ENCODE results near the gene OR8D4.
"Not testable (repeated sequence)": the region's sequence is repeated elsewhere in the genome, so short reads cannot be mapped to it uniquely, and the experiment has no call there.

OR8D4 gene

DNA sequence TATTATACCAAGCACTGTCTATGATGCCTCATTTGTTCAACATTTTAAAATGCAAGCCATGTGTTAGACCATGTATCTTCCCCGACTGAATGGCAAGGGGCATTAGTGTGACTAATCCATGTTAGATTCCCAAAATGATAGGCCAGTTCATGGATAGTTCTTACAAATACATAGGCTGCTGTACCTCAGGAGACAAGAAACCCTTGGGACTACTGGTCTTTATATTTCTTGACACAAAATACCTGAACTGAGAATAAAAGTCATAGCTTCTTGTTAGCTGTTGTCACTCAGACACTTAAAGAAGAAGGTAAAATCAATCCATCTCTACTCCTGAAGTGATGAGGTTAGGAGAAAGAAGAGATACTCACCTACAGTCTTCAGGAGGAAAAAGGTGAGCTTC is at the start of gene OR8D4:
OR8D4 (plus strand) TSS at position 301 of the 400 bp plus-strand sequence. CDS start 4,265 bp downstream, outside the sequence.
- FAIRE-seq = no peak

DNA sequence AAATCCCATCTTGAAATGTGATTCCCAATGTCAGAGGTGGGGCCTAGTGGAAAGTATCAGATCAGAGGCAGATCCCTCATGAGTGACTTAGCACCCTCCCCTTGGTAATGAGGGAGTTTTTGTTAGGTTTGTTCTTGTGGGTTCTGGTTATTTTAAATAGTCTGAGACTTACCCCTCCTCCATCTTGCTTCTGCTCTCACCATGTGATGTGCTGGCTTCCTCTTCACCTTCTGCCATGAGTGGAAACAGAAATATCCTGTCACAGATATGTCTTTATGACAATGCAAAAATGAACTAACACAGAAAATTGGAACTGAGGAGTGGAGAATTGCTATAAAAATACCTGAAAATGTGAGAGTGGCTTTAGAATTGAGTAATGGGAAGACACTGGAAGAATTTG is 49.6 kb upstream of the OR8D4 start:
- no peak for FAIRE-seq

DNA sequence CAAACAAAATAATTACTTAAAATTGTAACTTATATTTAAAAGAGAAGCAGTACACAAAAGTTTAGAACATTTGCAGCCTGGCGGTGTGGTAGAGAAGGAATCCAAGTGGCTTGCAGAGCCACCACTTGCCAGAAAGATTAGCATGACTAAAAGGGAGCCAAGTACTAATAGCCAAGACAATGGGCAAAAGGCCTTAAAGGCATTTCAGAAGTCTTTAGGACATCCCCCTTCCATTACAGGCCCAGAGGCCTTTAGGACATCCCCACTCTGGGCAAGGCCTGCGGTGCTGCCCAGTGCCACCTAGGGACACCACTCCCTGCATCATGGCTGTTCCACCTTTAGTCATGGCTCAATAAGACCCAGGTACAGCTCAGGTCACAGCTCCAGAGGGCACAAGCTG is 48.9 kb upstream of the OR8D4 start:
- FAIRE-seq = no peak

DNA sequence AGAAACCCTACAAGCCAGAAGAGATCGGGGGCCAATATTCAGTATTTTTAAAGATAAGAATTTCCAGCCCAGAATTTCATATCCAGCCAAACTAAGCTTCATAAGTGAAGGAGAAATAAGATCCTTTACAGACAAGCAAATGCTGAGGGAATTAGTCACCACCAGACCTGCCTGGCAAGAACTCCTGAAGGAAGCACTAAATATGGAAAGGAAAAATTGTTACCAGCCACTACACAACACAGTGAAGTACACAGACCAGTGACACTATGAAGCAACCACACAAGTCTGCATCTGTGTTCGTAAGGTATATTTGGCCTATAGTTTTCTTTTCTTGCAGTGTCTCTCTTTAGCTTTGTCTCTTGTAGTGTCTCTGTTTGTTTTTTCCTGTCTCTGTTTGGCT is 45.5 kb upstream of the OR8D4 start:
- no peak for FAIRE-seq

DNA sequence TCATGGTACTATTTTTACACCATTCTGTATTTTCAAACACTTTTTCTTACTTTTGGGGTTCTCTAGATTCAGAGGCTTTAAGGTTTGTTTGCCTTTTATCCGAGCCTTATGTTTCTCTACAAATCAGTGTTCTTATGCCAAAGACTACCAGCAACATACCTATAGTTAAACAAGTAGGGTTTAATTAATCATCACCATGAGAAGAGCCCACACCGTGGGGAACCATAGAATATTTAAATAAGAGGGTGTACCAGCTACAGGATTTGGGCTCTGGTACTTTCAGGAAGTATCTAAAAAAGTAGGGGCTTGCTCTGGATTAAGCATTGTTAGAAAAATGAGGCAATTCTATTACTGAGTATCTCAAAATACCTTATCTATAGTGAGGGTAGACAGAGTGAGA is 42.2 kb upstream of the OR8D4 start:
- FAIRE-seq = no peak

DNA sequence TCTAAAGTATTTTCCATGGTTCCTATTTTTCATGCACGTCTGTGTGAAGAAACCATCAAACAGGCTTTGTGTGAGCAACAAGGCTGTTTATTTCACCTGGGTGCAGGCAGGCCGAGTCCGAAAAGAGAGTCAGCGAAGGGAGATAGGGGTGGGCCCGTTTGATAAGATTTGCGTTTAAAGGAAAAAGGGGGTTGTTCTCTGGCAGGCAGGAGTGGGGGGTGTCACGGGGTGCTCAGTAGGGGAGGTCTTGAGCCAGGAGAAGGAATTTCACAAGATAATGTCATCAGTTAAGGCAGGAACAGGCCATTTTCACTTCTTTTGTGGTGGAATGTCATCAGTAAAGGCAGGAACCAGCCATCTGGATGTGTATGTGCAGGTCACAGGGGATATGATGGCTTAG is 36.7 kb upstream of the OR8D4 start:
- not testable (repeated sequence) for FAIRE-seq

DNA sequence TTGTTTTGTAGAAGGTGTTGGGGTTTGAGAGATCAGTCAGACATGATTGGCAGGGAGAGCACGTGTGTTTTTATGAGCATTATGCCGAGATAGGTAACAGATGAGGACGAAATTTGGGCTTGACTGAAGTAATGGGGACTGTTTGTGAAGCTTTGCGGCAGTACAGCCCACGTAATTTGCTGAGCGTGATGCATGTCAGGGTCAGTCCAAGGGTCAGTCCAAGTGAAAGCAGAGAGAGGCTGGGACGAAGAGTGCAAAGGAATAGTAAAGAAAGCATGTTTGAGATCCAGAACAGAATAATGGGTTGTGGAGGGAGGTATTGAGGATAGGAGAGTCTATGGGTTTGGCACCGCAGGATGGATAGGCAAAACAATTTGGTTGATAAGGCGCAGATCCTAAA is 34.2 kb upstream of the OR8D4 start:
- FAIRE-seq = not testable (repeated sequence)

DNA sequence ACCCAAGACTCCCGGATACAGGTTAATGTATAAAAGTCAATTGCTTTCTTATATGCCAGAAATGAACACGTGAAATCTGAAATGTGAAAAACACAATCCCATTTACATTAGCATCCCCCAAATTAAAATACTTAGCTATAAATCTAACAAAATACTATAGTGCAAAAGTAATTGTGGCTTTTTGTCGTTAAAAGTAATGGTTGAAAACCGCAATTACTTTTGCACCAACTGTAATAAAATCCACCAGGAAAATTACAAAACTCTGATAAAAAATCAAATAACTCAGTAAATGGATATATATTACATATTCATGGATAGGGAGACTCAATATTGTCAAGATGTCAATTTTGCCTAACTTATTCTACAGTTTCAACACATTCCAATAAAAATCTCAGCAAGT is 21.1 kb upstream of the OR8D4 start:
- FAIRE-seq = no peak

DNA sequence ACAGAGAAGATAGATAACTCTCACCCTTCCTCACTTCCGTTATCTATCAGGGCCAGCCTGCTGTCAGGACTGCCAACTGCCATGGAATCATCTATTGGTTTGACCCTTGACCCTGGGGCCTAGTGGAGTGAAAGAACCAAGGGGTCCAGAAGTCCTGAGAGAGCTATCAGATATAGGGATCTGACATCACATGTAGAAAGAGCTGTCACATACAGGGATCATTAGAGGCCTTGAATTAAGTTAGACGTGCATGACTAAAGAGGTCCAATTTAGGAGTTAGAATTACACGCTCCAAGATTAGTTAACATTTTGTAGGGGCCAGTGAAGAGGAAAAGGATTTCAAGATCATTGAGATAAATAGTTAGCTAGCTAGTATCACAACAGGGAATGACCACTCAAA is 16.4 kb upstream of the OR8D4 start, which contains the start of gene TMEM225:
TMEM225 (minus strand) TSS at position 101 of the 400 bp plus-strand sequence. CDS start 245 bp downstream, outside the sequence.
- FAIRE-seq = no peak

DNA sequence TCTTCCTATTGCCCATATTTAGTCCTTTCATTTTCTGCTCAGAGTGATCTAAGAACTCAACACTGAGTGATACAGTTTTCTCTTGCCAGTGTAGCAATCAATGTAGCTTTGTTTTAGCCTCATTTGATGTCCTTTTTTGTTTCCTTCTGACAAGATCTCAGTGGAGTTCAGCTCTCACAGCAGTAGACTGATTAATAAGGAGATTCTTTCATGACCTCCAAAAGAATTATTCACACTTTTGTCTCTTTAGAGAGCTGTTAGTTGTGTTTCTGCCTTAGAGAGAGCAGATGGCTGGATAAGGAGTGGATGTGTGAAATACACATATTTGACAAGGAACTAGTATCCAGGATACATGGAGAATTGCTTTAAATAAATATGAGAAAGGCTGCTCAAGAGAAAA is 9.9 kb upstream of the OR8D4 start:
- FAIRE-seq = no peak

DNA sequence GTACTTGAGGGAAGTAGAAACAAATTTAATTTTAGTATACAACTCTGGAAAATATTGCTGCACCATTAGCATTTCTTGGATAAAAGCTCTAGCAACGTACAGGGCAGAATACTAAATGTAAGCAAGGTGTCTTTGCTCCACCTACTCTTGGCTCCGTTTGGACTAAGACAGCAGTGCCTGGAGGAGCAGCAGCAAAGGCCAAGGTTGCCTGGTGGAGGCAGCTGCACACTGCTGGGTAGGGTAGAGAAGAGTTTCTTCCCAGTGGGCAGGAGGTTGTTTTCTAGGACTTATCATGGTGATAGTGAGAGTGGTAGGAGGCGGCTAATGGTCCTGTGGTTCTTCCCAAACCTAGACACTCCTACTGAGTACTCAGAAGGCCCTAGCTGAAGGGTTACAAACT is 2.2 kb upstream of the OR8D4 start:
- FAIRE-seq = no peak

DNA sequence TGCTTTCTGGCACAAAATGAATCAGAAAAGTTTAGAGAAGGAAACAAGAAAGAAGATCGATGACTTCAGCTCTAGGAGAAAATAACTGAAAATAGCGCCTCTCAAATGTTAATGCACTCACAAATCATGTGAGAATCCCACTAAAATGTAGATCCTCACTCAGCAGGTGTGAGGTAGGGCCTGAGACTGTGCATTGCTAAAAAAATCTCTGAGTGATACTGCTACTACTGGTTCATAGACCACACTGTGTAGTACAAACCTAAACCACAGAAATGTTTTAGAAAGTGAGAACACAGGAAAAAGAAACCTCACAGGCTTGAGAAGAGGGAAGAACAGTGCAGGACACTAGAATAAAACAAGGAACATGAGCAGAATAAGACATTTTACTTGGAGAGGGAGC is 2.0 kb downstream of the OR8D4 start:
- FAIRE-seq = no peak

DNA sequence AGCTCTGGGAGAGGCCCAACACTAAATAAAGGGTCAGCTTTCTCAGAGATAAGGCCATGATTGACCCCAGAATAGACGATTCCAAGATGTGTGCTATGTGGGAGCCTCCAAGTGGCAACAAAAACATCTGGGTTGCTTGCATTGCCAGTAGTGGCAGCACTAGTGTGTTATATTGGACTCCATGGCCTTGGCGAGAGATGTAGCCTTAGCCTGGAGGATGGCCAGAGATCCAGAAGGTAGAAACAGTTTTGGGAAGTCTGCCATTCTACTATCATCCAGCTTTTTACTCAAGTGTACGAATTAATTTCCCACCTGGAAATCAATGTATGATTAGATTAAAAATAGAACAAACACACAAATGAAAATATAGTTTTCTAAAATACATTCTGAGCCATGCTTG is 3.0 kb downstream of the OR8D4 start:
- no peak for FAIRE-seq

DNA sequence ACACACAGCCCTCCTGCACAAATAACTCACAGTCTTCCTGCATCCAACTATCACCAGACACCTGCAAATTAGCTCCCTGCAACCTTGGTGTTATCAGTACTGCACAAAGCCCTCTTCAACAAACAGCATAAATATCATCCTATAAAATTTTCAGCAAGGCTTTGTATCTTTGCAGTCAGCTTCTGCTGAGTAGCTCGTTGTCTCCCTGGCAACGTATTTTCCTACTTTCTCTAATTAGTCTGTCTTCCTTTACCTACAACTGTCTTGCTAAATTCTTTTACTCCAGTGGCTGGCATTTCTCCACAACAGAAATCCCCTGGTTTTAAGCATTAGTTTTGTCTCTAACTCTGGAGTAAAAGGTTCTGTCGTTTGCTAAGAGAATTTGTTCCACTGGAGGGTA is 3.9 kb downstream of the OR8D4 start:
- no peak for FAIRE-seq

DNA sequence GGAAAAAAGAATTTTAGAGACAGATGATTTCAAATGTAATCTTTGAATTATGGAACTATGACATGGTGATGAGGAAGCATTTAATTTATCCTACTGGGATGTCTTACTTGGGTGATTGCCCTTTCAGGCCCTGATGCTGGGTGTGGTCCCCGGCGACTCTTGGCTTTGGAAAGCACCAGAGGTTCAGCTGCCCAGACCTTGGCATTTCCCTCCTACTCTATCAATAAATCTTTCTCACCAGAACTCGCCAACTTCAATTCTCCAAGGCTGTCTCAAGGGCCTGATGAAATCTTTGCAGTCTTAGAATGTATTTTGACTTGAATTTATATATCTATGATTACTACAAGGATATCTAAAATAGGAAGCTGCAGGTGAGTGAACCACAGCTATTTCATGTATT is 19.0 kb downstream of the OR8D4 start:
- no peak for FAIRE-seq

DNA sequence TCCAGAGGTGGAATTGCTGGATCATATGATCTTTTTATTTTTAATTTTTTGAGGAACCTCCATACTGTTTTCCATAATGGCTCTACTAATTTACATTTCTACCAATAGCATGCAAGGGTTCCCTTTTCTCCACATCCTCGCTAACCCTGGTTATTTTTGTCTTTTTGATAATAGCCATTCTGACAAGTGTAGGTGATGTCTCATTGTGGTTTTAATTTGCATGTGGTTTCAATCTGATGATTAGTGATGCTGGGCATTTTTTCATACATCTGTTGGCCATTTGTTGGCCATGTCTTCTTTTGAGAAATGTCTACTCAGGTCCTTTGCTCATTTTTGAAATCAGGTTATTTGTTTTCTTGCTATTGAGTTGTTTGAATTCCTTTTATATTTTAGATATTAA is 22.1 kb downstream of the OR8D4 start:
- FAIRE-seq = no peak

DNA sequence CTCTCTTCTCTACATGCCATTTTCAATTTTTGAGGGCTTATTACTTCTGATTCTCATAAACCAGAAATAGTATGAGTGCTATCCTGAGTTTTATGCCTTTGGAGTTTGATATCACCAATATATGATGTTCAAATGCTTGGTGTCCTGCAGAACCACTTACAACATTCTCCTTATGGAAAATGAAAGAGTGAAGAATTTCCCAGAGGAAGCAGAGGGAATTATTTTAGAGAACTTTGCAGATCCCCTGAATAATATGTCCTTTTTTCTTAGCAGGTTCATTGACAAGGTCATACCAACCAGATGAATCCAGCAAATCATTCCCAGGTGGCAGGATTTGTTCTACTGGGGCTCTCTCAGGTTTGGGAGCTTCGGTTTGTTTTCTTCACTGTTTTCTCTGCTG is 37.4 kb downstream of the OR8D4 start, which contains the start of gene OR4D5:
OR4D5 (plus strand) TSS at position 301 of the 400 bp plus-strand sequence; CDS start at position 301, 0 bp downstream.
- FAIRE-seq = no peak

DNA sequence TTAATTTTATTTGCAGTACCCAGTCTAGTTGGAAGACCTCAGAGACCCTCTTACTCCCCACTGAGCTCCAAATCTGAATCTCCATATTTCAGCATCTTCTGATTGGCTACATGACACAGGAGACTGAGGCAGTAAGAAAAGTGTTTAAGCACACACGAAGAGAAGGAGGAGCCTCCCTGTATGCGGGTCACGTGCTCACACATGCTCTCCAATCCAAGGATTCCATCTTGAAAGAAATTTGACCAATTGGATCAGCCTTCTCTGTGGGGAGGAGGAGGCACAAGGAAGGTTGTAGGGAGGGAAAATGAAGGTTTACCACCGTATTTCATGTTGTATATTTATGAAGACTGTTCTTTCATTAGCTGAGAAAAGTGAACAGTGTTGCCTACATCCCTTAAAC is 40.4 kb downstream of the OR8D4 start:
- FAIRE-seq = no peak

DNA sequence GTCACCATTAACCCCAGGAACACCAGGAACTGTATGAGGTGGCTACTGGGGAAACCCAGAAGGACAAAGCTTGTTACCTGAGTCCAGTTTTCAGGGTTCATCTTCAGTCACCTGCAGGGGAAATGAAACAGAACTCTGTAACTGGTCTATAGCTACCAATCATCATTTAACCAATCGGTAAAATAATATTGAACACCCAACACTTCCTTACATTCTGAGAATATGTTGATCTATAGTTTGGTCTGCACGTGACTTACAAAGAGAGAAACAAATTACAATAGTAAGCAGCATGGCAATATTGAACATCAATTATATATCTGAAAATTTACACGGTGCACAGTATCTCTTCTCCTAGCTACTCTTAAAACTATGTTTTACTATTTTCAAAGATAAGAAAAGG is 41.8 kb downstream of the OR8D4 start, which contains the start of gene OR6T1:
OR6T1 (minus strand) TSS at position 101 of the 400 bp plus-strand sequence; CDS start at position 101, 0 bp downstream.
- no peak for FAIRE-seq

DNA sequence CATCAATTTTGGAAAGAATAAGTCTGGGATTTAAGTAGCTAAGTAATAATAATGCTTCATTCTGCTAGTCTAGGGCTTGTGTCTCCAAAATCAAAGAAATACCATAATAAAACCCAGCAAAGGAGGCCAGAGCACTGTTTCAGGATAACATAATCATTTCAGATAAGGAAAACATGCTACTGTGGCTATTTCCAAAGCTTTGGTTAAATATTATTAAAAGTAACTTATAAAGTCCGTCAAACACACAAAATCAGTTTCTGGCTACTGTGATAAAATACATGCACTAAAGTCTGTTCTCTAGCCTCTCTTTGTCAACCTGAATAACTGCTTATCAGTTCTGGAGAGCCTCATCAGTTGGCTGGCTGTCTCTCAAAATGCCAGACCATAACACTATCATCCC is 43.2 kb downstream of the OR8D4 start:
- FAIRE-seq = no peak

DNA sequence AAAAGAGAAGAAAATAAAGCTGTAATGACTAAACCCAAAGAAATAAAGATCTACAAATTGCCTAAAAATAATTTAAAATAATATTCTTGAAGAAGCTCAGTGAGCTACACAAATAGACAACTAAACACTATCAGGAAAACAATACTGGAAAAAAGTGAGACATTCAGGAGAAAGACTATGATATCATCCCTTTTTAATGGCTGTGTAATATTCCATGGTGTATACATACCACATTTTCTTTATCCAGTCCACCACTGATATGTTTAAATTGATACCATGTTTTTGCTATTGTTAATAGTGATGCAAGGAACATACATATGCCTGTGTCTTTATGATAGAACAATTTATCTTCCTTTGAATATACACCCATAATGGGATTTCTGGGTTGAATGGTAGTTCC is 54.8 kb downstream of the OR8D4 start:
- FAIRE-seq = no peak

Data from endometrium (tissue), 2 donors.